Subcutaneous abdominal adipose tissue (tissue), 5 donors: Measurements from ENCODE around the gene LIN28A.

Source experiments
- H3K27ac ChIP-seq: one replicate; pipeline ENCODE4 v1.7.0; 2013; ENCODE audit warnings: low read depth, mild to moderate bottlenecking, inconsistent platforms, low read length, moderate library complexity
- H3K27me3 ChIP-seq, 5 donors: one replicate each; pipeline ENCODE4 v1.7.0; 2013; ENCODE audit warnings: low read length in 5 of 5, inconsistent platforms in 1 of 5; ENCODE audit not compliant: control insufficient read depth in 5 of 5, insufficient read depth in 4 of 5
- H3K36me3 ChIP-seq, 5 donors: one replicate each; pipeline ENCODE4 v1.7.0; 2013; ENCODE audit warnings: low read length in 5 of 5; ENCODE audit not compliant: control insufficient read depth in 5 of 5, insufficient read depth in 5 of 5
- H3K4me1 ChIP-seq, 5 donors: one replicate each; pipeline ENCODE4 v1.7.0; 2013; ENCODE audit warnings: low read length in 5 of 5, mild to moderate bottlenecking in 3 of 5, moderate library complexity in 1 of 5; ENCODE audit not compliant: control insufficient read depth in 5 of 5, insufficient read depth in 5 of 5
- H3K4me3 ChIP-seq, 5 donors: one replicate each; pipeline ENCODE4 v1.7.0; 2013; ENCODE audit warnings: low read length in 5 of 5, low read depth in 1 of 5
- H3K9ac ChIP-seq, 5 donors: one replicate each; pipeline ENCODE4 v1.7.0; 2013; ENCODE audit warnings: low read length in 5 of 5, mild to moderate bottlenecking in 4 of 5, moderate library complexity in 3 of 5
- H3K9me3 ChIP-seq, 5 donors: one replicate each; pipeline ENCODE4 v1.7.0; 2013; ENCODE audit warnings: low read length in 5 of 5; ENCODE audit not compliant: control insufficient read depth in 5 of 5
- donor health status: healthy.
- donor health status: healthy.
- donor health status: healthy.
- donor health status: healthy.
- donor health status: healthy.

Gene LIN28A

DNA sequence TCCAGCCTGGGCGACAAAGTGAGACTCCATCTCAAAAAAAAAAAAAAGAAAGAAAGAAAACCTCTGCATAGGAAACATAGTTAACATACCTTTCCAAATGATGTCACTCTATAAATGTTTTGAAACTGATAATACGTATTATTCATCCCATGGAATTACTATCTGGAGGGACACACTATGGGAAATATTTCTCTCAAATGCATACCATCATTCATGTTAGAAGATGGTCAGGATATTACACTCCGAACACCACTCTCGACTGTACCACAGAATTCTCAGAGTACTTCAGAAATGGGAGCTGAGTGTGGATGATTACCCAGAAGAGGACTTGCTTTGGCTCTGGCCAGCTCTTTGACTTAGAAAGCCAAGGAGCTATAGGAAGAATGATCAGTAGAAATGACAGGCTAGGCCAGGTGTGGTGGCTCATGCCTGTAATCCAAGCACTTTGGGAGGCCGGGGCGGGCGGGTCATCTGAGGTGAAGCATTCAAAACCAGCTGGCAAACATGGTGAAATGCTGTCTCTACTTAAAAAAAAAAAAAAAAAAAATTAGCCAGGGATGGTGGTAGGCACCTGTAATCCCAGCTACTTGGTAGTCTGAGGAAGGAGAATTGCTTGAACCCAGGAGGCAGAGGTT is 5.2 kb upstream of the LIN28A start:
- H3K9me3 ChIP-seq: no peaks in the 10 kb centered on the region
- H3K27me3 ChIP-seq: peaks cover 10 to 21% (median 15%) of the 10 kb centered on the region in 5 donors
- peaks cover 0 to 7% (median 0%) of the 10 kb centered on the region in 5 donors for H3K4me1 ChIP-seq

DNA sequence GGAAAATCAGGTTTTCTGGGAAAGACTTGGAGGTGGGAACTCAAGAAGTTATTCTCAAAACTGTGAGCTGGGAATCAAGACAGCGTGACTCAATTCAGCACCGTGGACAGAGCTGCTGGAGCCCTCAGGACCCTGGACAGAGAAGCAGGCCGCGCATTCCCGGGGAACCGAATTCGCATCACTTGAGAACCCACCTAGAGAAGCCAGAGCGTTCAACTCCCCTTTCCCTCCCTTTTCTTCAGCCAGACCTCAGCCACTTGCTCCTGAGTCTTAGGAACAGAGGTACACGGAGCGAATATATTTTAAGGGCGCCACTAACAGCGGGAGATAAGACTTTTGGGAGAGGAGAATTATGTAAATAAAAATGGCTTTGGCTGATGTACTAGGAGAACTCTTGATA is 2.0 kb upstream of the LIN28A start:
- Histone ChIP-seq H3K4me3 (no peak overlapping the region), H3K4me1 (peaks cover 0 to 7% (median 0%) of the 10 kb centered on the region in 5 donors), H3K27me3 (peaks cover 38 to 45% (median 41%) of the 10 kb centered on the region in 5 donors), H3K9ac (no peak overlapping the region), H3K27ac (no peak overlapping the region), H3K9me3 (no peaks in the 10 kb centered on the region), H3K36me3 (no peaks in the 10 kb centered on the region)

More for the DNA sequence above, 5.2 kb upstream of the LIN28A start:
- no peak overlapping the region for H3K27ac ChIP-seq
- no peak overlapping the region for H3K4me3 ChIP-seq
- no peaks in the 10 kb centered on the region for H3K36me3 ChIP-seq
- H3K9ac ChIP-seq: no peak overlapping the region

DNA sequence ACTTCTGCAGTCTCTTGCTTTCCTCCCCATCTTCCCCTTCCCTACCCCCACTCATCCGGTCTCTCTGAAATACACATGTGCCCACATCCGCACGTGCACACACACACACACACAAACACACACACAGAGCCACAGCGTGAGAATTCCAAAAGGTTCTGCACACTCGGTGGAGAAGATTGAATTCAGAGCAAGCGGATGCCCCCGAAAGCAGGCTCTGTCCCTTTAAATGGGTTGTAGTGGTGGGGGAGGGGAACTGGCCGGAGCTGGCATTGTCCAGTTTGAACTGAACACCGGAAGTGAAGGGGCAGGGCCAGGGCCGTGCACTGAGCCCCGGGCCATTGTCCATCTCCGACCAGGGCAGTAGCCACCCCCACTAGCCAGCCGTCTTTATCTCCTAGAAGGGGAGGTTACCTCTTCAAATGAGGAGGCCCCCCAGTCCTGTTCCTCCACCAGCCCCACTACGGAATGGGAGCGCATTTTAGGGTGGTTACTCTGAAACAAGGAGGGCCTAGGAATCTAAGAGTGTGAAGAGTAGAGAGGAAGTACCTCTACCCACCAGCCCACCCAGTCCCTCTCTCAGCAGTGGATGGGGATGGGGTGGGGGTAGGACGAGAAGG is 1.3 kb upstream of the LIN28A start:
- Histone ChIP-seq H3K9ac (no peak overlapping the region), H3K4me1 (peaks cover 0 to 7% (median 0%) of the 10 kb centered on the region in 5 donors), H3K27me3 (peaks cover 33 to 47% (median 39%) of the 10 kb centered on the region in 5 donors), H3K9me3 (no peaks in the 10 kb centered on the region), H3K4me3 (no peak overlapping the region), H3K36me3 (no peaks in the 10 kb centered on the region), H3K27ac (no peak overlapping the region)

DNA sequence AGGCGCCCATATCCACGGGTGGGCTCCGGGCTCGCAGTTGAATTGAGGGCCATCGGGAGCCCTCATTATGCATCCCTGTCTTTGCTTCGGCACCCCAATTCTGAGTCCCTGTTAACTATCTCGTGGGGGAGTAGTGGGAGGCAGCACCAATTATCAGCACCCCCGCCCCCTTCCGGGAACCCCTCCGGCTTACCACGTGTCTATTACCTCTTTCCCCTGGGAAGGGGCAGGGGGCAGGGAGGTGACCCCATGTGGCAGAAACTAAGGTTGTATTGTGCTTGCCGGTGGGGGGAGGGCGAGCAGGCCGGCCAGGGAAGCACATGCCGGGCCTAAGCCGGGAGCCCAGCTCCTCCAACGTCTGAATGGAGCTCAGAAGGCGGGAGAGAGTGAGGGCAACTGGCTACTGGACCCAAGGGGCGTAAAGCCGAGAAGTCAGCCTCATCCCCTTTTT is 1.0 kb downstream of the LIN28A start:
- Histone ChIP-seq H3K9me3 (no peaks in the 10 kb centered on the region), H3K36me3 (no peaks in the 10 kb centered on the region), H3K4me3 (no peak overlapping the region), H3K27me3 (peaks cover 33 to 52% (median 39%) of the 10 kb centered on the region in 5 donors), H3K9ac (no peak overlapping the region), H3K4me1 (peaks cover 0 to 7% (median 0%) of the 10 kb centered on the region in 5 donors), H3K27ac (no peak overlapping the region)

DNA sequence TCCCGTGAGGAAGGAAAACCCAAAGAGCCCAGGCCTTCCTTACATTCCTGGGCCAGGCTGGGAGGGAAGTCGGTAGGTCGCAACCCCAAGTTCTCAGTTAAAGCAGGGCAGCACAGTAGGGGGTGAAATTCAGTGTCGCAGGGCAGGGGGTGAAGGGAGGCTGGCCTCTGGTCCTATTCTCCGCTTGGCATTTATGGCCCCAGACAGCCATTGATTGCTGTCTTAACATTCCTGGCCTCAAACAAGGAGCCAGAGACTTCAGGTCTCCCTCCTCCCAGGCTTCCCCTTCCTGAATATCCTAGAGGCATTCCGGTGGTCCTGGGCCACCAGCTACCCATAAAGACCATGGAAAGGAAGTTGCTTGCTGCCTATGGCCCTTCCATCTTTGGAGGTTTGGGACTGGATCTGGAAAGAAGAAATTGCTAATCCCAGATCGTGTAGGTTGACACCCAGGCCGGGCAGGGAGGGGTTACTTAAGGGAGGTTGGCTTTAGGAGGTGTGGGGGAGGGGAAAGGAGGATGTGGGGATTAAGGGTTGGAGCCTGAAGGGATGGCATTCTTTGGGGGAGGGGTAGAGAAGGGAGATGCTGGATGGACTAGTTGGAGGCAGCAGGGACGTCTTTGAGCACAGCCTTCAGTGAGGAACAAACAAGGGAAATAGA is 1.7 kb downstream of the LIN28A start:
- H3K27me3 ChIP-seq: peaks cover 33 to 52% (median 39%) of the 10 kb centered on the region in 5 donors
- no peak overlapping the region for H3K9ac ChIP-seq
- H3K4me3 ChIP-seq: no peak overlapping the region
- H3K36me3 ChIP-seq: no peaks in the 10 kb centered on the region
- H3K9me3 ChIP-seq: no peaks in the 10 kb centered on the region
- H3K4me1 ChIP-seq: peaks cover 0 to 7% (median 0%) of the 10 kb centered on the region in 5 donors
- no peak overlapping the region for H3K27ac ChIP-seq

DNA sequence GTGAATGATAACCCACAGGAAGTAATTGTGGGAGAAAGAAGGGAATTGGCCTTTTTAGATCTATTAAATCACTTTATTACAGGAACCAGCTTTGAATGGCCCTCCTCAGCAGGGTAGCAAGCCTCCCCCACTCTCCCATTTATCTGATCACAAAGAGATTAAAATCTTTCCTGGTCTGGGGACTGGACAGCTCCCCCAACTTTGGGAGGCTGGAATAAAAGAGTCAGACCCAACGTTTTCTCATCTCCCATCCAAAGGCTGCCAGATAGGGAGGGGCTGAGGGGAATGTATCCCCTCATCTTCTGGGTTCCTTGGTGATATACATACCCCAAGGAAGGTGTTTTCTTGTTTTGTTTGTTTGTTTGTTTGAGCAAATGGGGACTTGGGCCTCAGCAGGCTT is 2.4 kb downstream of the LIN28A start:
- no peaks in the 10 kb centered on the region for H3K36me3 ChIP-seq
- no peak overlapping the region for H3K4me3 ChIP-seq
- peaks cover 0 to 7% (median 0%) of the 10 kb centered on the region in 5 donors for H3K4me1 ChIP-seq
- no peak overlapping the region for H3K9ac ChIP-seq
- H3K27me3 ChIP-seq: peaks cover 33 to 52% (median 39%) of the 10 kb centered on the region in 5 donors
- H3K27ac ChIP-seq: no peak overlapping the region
- no peaks in the 10 kb centered on the region for H3K9me3 ChIP-seq

DNA sequence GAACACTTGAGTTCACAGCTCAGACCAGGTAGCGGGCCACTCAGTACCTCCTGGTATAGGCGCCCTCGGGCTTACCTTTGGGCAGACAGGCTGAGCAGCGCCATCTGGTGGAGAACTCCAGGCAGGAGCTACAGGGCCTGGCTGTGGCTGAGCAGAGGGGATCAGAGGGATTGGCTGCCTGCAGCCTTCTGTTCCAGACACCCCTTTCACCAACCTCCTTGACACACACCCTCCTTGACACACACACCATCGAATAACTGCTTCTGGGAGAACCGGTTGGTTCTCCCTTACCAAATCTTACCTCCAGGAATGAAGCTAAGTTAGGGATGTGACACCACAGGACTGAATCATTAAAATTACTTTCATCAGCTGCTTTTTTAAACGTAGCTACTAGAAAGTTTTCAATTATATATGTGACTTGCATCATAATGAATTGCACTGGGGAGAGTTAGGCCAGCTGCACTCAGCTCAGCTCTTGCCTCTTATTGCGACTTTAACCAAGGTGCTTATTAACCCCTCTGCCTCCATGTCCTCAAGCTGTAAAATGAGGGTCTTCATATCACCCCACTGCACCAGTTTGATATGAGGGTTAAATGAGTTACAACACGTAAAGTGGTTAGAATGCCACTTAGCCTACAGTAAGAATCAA is 6.6 kb downstream of the LIN28A start:
- Histone ChIP-seq H3K4me3 (no peak overlapping the region), H3K27me3 (peaks cover 13 to 26% (median 17%) of the 10 kb centered on the region in 5 donors), H3K27ac (no peak overlapping the region), H3K36me3 (no peaks in the 10 kb centered on the region), H3K9me3 (no peaks in the 10 kb centered on the region), H3K4me1 (peaks cover 0 to 2% (median 0%) of the 10 kb centered on the region in 5 donors), H3K9ac (no peak overlapping the region)

DNA sequence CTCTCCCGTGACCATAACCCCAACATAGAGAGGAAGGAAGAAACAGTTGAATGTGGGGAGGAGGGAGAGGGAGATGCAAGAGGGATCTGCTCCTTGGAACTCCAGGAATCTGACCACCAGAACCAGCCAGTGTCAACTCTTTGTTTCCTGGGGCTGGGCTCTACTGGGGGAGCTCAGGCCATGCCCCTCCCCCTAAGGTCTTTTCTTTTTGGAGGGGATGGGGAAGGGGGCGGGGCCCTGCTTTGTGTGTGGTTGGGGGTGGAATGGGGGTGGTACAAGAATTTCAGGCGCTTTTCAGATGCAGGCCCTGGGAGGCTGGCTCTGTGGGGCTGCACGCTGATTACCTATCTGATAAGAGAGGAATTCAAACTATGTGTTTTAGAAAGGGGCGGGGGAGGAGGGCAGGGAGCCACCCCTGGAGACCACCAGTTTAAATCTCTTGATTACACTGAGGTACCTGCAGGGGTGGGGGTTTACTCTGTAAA is 8.3 kb downstream of the LIN28A start:
- Histone ChIP-seq H3K27ac (no peak overlapping the region), H3K4me3 (no peak overlapping the region), H3K9me3 (no peaks in the 10 kb centered on the region), H3K36me3 (no peaks in the 10 kb centered on the region), H3K4me1 (peaks cover 0 to 2% (median 0%) of the 10 kb centered on the region in 5 donors), H3K9ac (no peak overlapping the region), H3K27me3 (peaks cover 0 to 10% (median 4%) of the 10 kb centered on the region in 5 donors)

DNA sequence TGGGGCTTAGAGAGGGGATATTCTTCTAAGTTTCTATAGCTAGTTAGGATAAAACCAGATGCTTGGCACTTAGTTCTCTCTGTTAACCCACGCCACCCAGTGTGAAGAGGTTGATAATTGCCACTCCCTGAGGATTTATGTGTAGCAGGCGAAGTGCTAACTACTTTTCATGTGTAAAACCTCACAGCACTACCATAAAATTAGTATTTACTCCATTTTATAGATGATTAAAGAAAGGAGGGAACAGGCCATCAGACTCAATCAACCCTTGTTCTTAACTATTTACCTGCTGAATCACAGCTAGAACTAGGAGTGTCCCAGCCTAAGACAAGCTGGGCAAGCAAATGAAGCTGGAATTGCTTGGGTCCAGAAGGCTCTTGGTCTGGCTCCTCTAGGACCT is 8.9 kb downstream of the LIN28A start:
- no peaks in the 10 kb centered on the region for H3K9me3 ChIP-seq
- peaks cover 0 to 4% (median 2%) of the 10 kb centered on the region in 5 donors for H3K27me3 ChIP-seq
- H3K4me1 ChIP-seq: peaks cover 0 to 2% (median 0%) of the 10 kb centered on the region in 5 donors
- H3K4me3 ChIP-seq: no peak overlapping the region
- no peaks in the 10 kb centered on the region for H3K36me3 ChIP-seq
- no peak overlapping the region for H3K9ac ChIP-seq
- H3K27ac ChIP-seq: no peak overlapping the region
